AG04449 (cell line): Measurements from ENCODE around the gene PDE7B.

Experiments
- CTCF ChIA-PET: fragments of 350-600 bp; formaldehyde crosslinking; extraction: SDS; loops from one replicate; lab custom pipeline; 2021; ENCODE audit warnings: antibody characterized with exemption; lab: Yijun Ruan, JAX
- POLR2A ChIA-PET: fragments of 400-600, 350-600 bp; formaldehyde crosslinking; extraction: SDS; loops from one replicate; lab custom pipeline; 2020; ENCODE audit warnings: antibody characterized with exemption, inconsistent platforms; lab: Yijun Ruan, JAX
- DNase-seq: peaks from one replicate; pipeline ENCODE4 v3.0.0-alpha.2; 2010; ENCODE audit warnings: low read depth, low spot score
- H3K4me3 ChIP-seq: 2 replicates; pipeline ENCODE4 v1.5.1; 2011; ENCODE audit warnings: low read depth, mild to moderate bottlenecking, control low read depth, low read length
- CTCF ChIP-seq: IDR thresholded peaks from one replicate; pipeline ENCODE4 v1.5.1; 2011; ENCODE audit warnings: mild to moderate bottlenecking, moderate library complexity, low read length, control low read depth, inconsistent platforms; ENCODE audit not compliant: insufficient read depth; ENCODE audit errors: missing control alignments

Gene PDE7B

DNA sequence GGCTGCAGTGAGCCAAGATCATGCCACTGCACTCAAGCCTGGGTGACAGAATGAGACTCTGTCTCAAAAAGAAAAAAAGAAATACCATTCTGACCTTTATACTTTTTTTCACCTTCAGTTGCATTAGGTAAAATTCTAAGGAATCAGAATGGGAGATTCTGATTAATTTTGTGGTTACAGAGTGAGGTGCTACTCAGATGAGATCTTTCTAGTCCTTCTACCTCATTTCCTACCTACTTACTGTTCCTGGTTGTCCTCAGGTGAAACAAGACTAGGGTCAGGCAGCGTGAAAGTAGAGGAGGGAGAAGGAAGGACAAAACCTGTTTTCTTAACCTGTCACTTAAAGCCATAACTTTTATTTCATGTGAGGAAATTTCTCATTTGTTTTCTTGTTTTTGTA, 334.9 kb downstream of the PDE7B start:
- CTCF ChIA-PET = interaction anchor here (1.3 kb wide), 1 partner anchor 13 kb away, joined by 3 read pairs; no protein-coding TSS in a partner anchor

GRCh38 chr6:136188486-136188885, 337.0 kb downstream of the PDE7B start:
- CTCF ChIA-PET = interaction anchor here (0.9 to 1.0 kb wide), 2 partner anchors 38 to 368 kb away, joined by 3 read pairs; no protein-coding TSS in a partner anchor
- DNase-seq = no peak
- no peak overlapping the region for H3K4me3 ChIP-seq
- POLR2A ChIA-PET = no interaction called here
- TF ChIP-seq CTCF = no peak

More for the DNA sequence above, 334.9 kb downstream of the PDE7B start:
- DNase-seq = no peak
- no peak for TF ChIP-seq CTCF
- POLR2A ChIA-PET = no interaction called here
- no peak overlapping the region for H3K4me3 ChIP-seq

DNA sequence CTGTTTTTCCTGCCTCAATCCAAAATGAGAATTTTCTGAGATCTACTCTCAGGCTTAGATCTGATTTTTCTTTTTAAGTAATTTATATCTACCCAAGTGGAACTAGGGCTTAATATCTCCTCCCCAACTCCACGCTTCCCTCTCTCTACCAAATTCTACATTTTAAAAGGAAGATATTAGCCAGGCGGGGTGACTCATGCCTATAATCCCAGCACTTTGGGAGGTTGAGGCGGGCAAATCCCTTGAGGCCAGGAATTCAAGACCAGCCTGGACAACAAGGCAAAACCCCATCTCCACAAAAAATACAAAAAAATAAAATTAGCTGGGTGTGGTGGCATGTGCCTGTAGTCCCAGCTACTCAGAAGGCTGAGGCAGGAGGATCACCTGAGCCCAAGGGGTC, 337.6 kb downstream of the PDE7B start:
- POLR2A ChIA-PET = no interaction called here
- CTCF ChIA-PET = interaction anchor here (0.9 to 1.0 kb wide), 2 partner anchors 37 to 368 kb away, joined by 3 read pairs; no protein-coding TSS in a partner anchor
- H3K4me3 ChIP-seq = no peak overlapping the region
- no peak for DNase-seq
- no peak for TF ChIP-seq CTCF

GRCh38 chr6:136191606-136192312, 340.3 kb downstream of the PDE7B start:
- no peak for TF ChIP-seq CTCF
- H3K4me3 ChIP-seq = no peak overlapping the region
- DNase-seq = no peak
- ChIA-PET CTCF (interaction anchor here (1.2 kb wide), 1 partner anchor 34 kb away, joined by 6 read pairs; no protein-coding TSS in a partner anchor), POLR2A (no interaction called here)

GRCh38 chr6:136192902-136193301, 341.4 kb downstream of the PDE7B start:
- CTCF ChIA-PET = no interaction called here
- POLR2A ChIA-PET = no interaction called here
- DNase-seq = no peak
- H3K4me3 ChIP-seq = no peak overlapping the region
- TF ChIP-seq CTCF = no peak

DNA sequence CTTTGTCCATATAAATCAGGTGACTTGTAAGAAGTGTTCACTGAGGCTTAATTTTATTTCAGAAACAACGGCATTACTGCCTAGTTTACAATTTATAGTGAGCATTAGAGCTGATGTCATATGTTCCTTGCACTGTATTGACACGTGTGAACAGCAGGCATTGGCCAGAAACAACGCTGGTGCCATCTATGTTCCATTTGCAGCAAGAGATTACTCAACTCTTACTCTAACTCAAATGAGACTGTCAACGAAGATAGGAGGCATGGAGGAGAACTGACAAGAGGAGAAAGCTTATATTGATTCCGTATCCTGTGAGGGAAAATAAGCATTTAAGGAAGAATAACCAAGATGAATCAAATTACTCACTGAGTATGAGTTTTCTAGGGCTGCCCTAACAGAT, 350.2 kb downstream of the PDE7B start:
- no peak for DNase-seq
- TF ChIP-seq CTCF = no peak
- ChIA-PET POLR2A (interaction anchor here (0.6 kb wide), 1 partner anchor 246 kb away, joined by 3 read pairs; no protein-coding TSS in a partner anchor), CTCF (interaction anchor here (0.8 to 2.6 kb wide), 3 partner anchors 11 to 25 kb away, joined by 3 to 10 read pairs (median 5); no protein-coding TSS in a partner anchor)
- no peak overlapping the region for H3K4me3 ChIP-seq
